Stomach (tissue), 9 donors: ENCODE results near the gene INPP5A. TPM values are rescaled to one million over a fixed set of nuclear protein-coding genes. Genes with fewer than 3 reads are reported as not detected.

ENCODE experiments used
- DNase-seq, 2 donors: peaks; one replicate each; pipeline versions ENCODE4 v3.0.0 to v3.0.0-alpha.2; 2013 to 2019
- H3K27ac ChIP-seq, 5 donors: fragments of 200-600 bp in 4 of 5; sonication (generic) in 4 of 5; one replicate each; pipeline ENCODE4 v1.5.1; 2013 to 2019; ENCODE audit warnings: mild to moderate bottlenecking in 1 of 5, moderate library complexity in 1 of 5
- H3K27me3 ChIP-seq, 3 donors: fragments of 200-600 bp; sonication (generic); one replicate each; pipeline ENCODE4 v1.5.1; 2017 to 2019; ENCODE audit warnings: mixed run types in 1 of 3
- H3K36me3 ChIP-seq, 4 donors: fragments of 200-600 bp; sonication (generic); 1 replicate in 3 of 4; 2 replicates in 1 of 4; pipeline ENCODE4 v1.5.1; 2016 to 2019
- H3K4me1 ChIP-seq, 4 donors: fragments of 200-600 bp; sonication (generic); one replicate each; pipeline ENCODE4 v1.5.1; 2016 to 2019
- H3K4me3 ChIP-seq, 4 donors: fragments of 200-600 bp; sonication (generic) in 3 of 4; one replicate each; pipeline ENCODE4 v1.5.1; 2016 to 2019; ENCODE audit warnings: mild to moderate bottlenecking in 1 of 4
- H3K9me3 ChIP-seq, 4 donors: fragments of 200-600 bp; sonication (generic); one replicate each; pipeline ENCODE4 v1.5.1; 2016 to 2019
- EP300 ChIP-seq: sonication (generic); formaldehyde crosslinking; IDR thresholded peaks from one replicate; pipeline ENCODE4 v1.6.1; 2017; ENCODE audit warnings: antibody characterized with exemption
- POLR2A ChIP-seq, 4 donors: fragments of 450-650 bp; IDR thresholded peaks; one replicate each; pipeline ENCODE4 v1.6.1; 2016; ENCODE audit warnings: antibody characterized with exemption in 4 of 4, control low read depth in 2 of 4, mild to moderate bottlenecking in 1 of 4, moderate library complexity in 1 of 4
- POLR2AphosphoS5 ChIP-seq, 3 donors: sonication (generic); formaldehyde crosslinking; IDR thresholded peaks; one replicate each; pipeline ENCODE4 v1.6.1; 2016; ENCODE audit warnings: antibody characterized with exemption in 3 of 3
- WGBS, 5 donors: extraction: QIAGEN DNeasy Blood & Tissue Kit in 3 of 5; methylation state at CpG; one replicate each; pipeline versions ENCODE4 v1.1.5 to v1.1.7; 2013 to 2018; 5-methylcytosine and 5-hydroxymethylcytosine counted together
- intact Hi-C: fragments of 100-400 bp; cut with DNase I; formaldehyde crosslinking; loops from one replicate; pipeline ENCODE4 v1.15.1; 2023; ENCODE audit warnings: low total_unique reads
- polyA plus RNA-seq, 3 donors: library from polyadenylated mRNA; stranded (reverse); fragments of 200-250 nt; gene quantifications; one replicate each; pipeline ENCODE4 v1.2.3, GENCODE V29; 2013
- total RNA-seq, 5 donors: library from RNA; depleted of rRNA; stranded (reverse); fragments of >200 nt; gene quantifications; one replicate each; pipeline versions ENCODE4 v1.1.0 to v1.2.3, GENCODE V29; 2014 to 2016
- TF ChIP-seq, protein P1 (sequence below), 7 experiments: fragments of 450-650 bp in 4 of 7; fragments of 200-600 bp in 3 of 7; sonication (generic) in 3 of 7; IDR thresholded peaks; one replicate each; pipeline ENCODE4 v1.5.1; 2016 to 2019; ENCODE audit warnings: antibody characterized with exemption in 7 of 7, control low read depth in 2 of 7, mild to moderate bottlenecking in 1 of 7
- donor health status: healthy with polysubstance abuse.
- donor health status: Bipolar disorder and iron deficiency.
- donor health status: healthy.

INPP5A gene
- total and polyA plus RNA-seq, 8 donors: 17.2 to 72.3 (median 31.0) TPM

DNA sequence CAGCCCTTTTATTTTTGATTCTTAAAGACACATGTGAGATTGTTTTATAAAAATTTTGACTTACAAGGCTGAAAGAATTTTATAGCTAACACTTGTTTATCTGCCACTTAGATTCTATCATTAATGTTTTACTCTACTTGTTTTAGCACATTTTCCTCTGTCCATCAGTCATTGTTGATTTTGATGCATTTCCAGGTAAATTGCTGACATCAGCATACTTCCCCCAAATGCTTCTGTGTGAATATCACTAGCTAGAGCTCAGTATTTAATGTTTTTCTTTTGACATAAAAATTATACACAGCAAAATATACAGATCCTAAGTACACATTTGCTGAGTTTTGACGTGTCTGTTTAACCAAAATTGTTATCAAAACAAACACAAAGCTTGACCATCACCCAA, 43.0 kb downstream of the INPP5A start:
- WGBS, 5 donors: 21 to 53% (median 32%) methylated on average over 1 of the region's 1 CpG
- intact Hi-C loops: no loop called here
- H3K4me1 ChIP-seq: peaks cover 29 to 78% (median 60%) of the 10 kb centered on the region in 4 donors
- no peaks in the 10 kb centered on the region for H3K9me3 ChIP-seq
- H3K27me3 ChIP-seq: no peaks in the 10 kb centered on the region
- H3K36me3 ChIP-seq: no peaks in the 10 kb centered on the region
- H3K27ac ChIP-seq: no peak overlapping the region
- no peak for DNase-seq
- no peak for TF ChIP-seq EP300
- no peak for TF ChIP-seq POLR2A (IDR thresholded peaks at IDR 0.05)
- no peak for TF ChIP-seq POLR2AphosphoS5 (IDR thresholded peaks at IDR 0.05)
- TF ChIP-seq, protein P1, sequence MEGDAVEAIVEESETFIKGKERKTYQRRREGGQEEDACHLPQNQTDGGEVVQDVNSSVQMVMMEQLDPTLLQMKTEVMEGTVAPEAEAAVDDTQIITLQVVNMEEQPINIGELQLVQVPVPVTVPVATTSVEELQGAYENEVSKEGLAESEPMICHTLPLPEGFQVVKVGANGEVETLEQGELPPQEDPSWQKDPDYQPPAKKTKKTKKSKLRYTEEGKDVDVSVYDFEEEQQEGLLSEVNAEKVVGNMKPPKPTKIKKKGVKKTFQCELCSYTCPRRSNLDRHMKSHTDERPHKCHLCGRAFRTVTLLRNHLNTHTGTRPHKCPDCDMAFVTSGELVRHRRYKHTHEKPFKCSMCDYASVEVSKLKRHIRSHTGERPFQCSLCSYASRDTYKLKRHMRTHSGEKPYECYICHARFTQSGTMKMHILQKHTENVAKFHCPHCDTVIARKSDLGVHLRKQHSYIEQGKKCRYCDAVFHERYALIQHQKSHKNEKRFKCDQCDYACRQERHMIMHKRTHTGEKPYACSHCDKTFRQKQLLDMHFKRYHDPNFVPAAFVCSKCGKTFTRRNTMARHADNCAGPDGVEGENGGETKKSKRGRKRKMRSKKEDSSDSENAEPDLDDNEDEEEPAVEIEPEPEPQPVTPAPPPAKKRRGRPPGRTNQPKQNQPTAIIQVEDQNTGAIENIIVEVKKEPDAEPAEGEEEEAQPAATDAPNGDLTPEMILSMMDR (IDR thresholded peaks at IDR 0.05): no peak
- no peak overlapping the region for H3K4me3 ChIP-seq

- WGBS, 5 donors: 90 to 98% (median 94%) methylated on average over 4 of the region's 4 CpGs
- no peaks in the 10 kb centered on the region for H3K36me3 ChIP-seq
- H3K9me3 ChIP-seq: no peaks in the 10 kb centered on the region
- intact Hi-C loops: no loop called here
- TF ChIP-seq, protein P1 (IDR thresholded peaks at IDR 0.05): no peak
- TF ChIP-seq POLR2AphosphoS5 (IDR thresholded peaks at IDR 0.05): no peak
- TF ChIP-seq EP300: no peak
- no peak for TF ChIP-seq POLR2A (IDR thresholded peaks at IDR 0.05)
- DNase-seq: no peak
- no peak overlapping the region for H3K27ac ChIP-seq
- no peaks in the 10 kb centered on the region for H3K27me3 ChIP-seq
- H3K4me3 ChIP-seq: no peak overlapping the region
- peaks cover 26 to 78% (median 60%) of the 10 kb centered on the region in 4 donors for H3K4me1 ChIP-seq
Measured at GRCh38 chr10:132582137-132582536, 44.5 kb downstream of the INPP5A start.

GRCh38 chr10:132582771-132583170, 45.2 kb downstream of the INPP5A start:
- intact Hi-C loops: no loop called here
- Histone ChIP-seq H3K4me1 (peaks cover 20 to 78% (median 60%) of the 10 kb centered on the region in 4 donors), H3K9me3 (no peaks in the 10 kb centered on the region), H3K27ac (no peak overlapping the region), H3K27me3 (no peaks in the 10 kb centered on the region), H3K36me3 (no peaks in the 10 kb centered on the region), H3K4me3 (no peak overlapping the region)
- no peak for DNase-seq
- WGBS, 5 donors: 93 to 96% (median 96%) methylated on average over 5 of the region's 5 CpGs
- TF ChIP-seq POLR2AphosphoS5 (IDR thresholded peaks at IDR 0.05) (no peak), POLR2A (IDR thresholded peaks at IDR 0.05) (no peak), EP300 (no peak)
- TF ChIP-seq, protein P1 (IDR thresholded peaks at IDR 0.05): no peak

GRCh38 chr10:132583456-132583855, 45.9 kb downstream of the INPP5A start:
- TF ChIP-seq EP300 (no peak), POLR2A (IDR thresholded peaks at IDR 0.05) (no peak), POLR2AphosphoS5 (IDR thresholded peaks at IDR 0.05) (no peak)
- TF ChIP-seq, protein P1 (IDR thresholded peaks at IDR 0.05): no peak
- Histone ChIP-seq H3K27ac (peak overlapping the region in 2 of 5 donors; percentile 29 to 42), H3K4me3 (no peak overlapping the region), H3K4me1 (peaks cover 19 to 78% (median 60%) of the 10 kb centered on the region in 4 donors), H3K27me3 (no peaks in the 10 kb centered on the region), H3K36me3 (no peaks in the 10 kb centered on the region), H3K9me3 (no peaks in the 10 kb centered on the region)
- 39 to 79% (median 75%) methylated on average over 9 of the region's 9 CpGs for WGBS, 5 donors
- DNase-seq: no peak
- intact Hi-C loops: no loop called here
